GM23248 (cell line): ENCODE results near the gene HCN2. TPM values are rescaled to one million over a fixed set of nuclear protein-coding genes. Genes with fewer than 3 reads are reported as not detected.

Experiments used
- DNase-seq: peaks from one replicate; pipeline ENCODE4 v3.0.0-alpha.2; 2015
- H2AFZ ChIP-seq: fragments of 200-600 bp; sonication (generic); 2 replicates; pipeline ENCODE4 v1.6.1; 2016; ENCODE audit warnings: antibody characterized with exemption
- H3F3A ChIP-seq: fragments of 200-600 bp; sonication (generic); 2 replicates; pipeline ENCODE4 v1.6.1; 2016; ENCODE audit warnings: mild to moderate bottlenecking, antibody characterized with exemption, mixed run types; ENCODE audit not compliant: insufficient read depth
- H3K27ac ChIP-seq: fragments of 200-600 bp; sonication (generic); 2 replicates; pipeline ENCODE4 v1.5.1; 2016; ENCODE audit warnings: mild to moderate bottlenecking
- H3K27me3 ChIP-seq: fragments of 200-600 bp; sonication (generic); replicated peaks from 2 replicates; pipeline ENCODE4 v1.6.1; 2016; ENCODE audit warnings: mild to moderate bottlenecking; ENCODE audit not compliant: insufficient read depth
- H3K36me3 ChIP-seq: fragments of 200-600 bp; sonication (generic); 2 replicates; pipeline ENCODE4 v1.6.1; 2016; ENCODE audit warnings: low read depth, mild to moderate bottlenecking
- H3K4me1 ChIP-seq: fragments of 200-600 bp; sonication (generic); 2 replicates; pipeline ENCODE4 v1.6.1; 2016; ENCODE audit warnings: mild to moderate bottlenecking; ENCODE audit not compliant: insufficient read depth
- H3K4me2 ChIP-seq: fragments of 200-600 bp; sonication (generic); one replicate; pipeline ENCODE4 v1.6.1; 2016; ENCODE audit warnings: mild to moderate bottlenecking; ENCODE audit not compliant: unreplicated experiment
- H3K4me3 ChIP-seq: fragments of 200-600 bp; sonication (generic); 2 replicates; pipeline ENCODE4 v1.5.1; 2016; ENCODE audit warnings: mild to moderate bottlenecking
- H3K79me2 ChIP-seq: fragments of 200-600 bp; sonication (generic); 2 replicates; pipeline ENCODE4 v1.6.1; 2016; ENCODE audit warnings: mild to moderate bottlenecking; ENCODE audit not compliant: insufficient read depth
- H3K9ac ChIP-seq: fragments of 200-600 bp; sonication (generic); 2 replicates; pipeline ENCODE4 v1.6.1; 2016; ENCODE audit warnings: mild to moderate bottlenecking
- H3K9me2 ChIP-seq: fragments of 200-600 bp; sonication (generic); 2 replicates; pipeline ENCODE4 v1.6.1; 2016; ENCODE audit warnings: mixed run types, mild to moderate bottlenecking, moderate library complexity; ENCODE audit not compliant: insufficient read depth
- H3K9me3 ChIP-seq: fragments of 200-600 bp; sonication (generic); one replicate; pipeline ENCODE4 v1.6.1; 2017; ENCODE audit warnings: low read depth
- H4K20me1 ChIP-seq: fragments of 200-600 bp; sonication (generic); 2 replicates; pipeline ENCODE4 v1.6.0; 2016; ENCODE audit not compliant: insufficient read depth
- EZH2 ChIP-seq: fragments of 200-600 bp; sonication (generic); IDR thresholded peaks from 2 replicates; pipeline ENCODE4 v1.6.1; 2018; ENCODE audit warnings: antibody characterized with exemption, mild to moderate bottlenecking; ENCODE audit not compliant: insufficient read depth, poor library complexity, severe bottlenecking
- EZH2phosphoT487 ChIP-seq: fragments of 200-600 bp; sonication (generic); IDR thresholded peaks from 2 replicates; pipeline ENCODE4 v1.6.1; 2018; ENCODE audit warnings: antibody characterized with exemption, moderate library complexity, mild to moderate bottlenecking, low read depth; ENCODE audit not compliant: insufficient read depth
- WGBS, 2 experiments: methylation state at CpG; one replicate each; pipeline ENCODE4 v1.1.6; 2015 to 2017; ENCODE audit warnings: low lambda C conversion rate in 2 of 2, low coverage in 1 of 2; ENCODE audit errors: missing lambda C conversion rate in 2 of 2; 5-methylcytosine and 5-hydroxymethylcytosine counted together
- in situ Hi-C: fragments of 300-500 bp; cut with MboI; formaldehyde crosslinking; loops from 2 replicates; pipeline ENCODE4 v1.15.0; 2020
- polyA plus RNA-seq: library from polyadenylated mRNA; unstranded; fragments of >200 nt; fragmentation: Nextera tagmentation; extraction: Ambion mirVana; gene quantifications from 2 replicates; pipeline ENCODE4 v1.2.1, GENCODE V29; 2016
- total RNA-seq: library from RNA; depleted of rRNA; stranded (reverse); fragments of >200 nt; shearing (Covaris generic); gene quantifications from 2 replicates; pipeline ENCODE4 v1.2.3, GENCODE V29; 2014

HCN2 gene
- total and polyA plus RNA-seq, 2 experiments from 2014 or later, result 0.14 to 3.1 TPM

DNA sequence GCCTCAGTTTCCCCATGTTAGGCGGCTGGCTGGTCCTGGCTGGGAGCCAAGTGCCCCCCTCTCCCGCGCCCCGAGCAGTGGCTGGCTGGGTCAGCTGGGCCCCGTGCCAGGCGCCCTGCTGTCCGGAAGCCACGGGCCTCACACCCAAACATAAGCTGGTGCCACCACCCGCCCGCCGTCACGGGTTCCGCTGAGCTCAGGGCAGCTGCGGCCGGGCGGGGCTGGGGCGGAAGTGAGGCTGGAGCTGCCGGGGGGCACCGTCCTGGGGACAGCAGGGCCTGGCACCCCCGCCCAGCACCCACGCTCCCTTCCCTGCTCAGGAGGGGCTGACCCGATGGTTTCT lies 19.3 kb downstream of the HCN2 start:
- no peak for DNase-seq

DNA sequence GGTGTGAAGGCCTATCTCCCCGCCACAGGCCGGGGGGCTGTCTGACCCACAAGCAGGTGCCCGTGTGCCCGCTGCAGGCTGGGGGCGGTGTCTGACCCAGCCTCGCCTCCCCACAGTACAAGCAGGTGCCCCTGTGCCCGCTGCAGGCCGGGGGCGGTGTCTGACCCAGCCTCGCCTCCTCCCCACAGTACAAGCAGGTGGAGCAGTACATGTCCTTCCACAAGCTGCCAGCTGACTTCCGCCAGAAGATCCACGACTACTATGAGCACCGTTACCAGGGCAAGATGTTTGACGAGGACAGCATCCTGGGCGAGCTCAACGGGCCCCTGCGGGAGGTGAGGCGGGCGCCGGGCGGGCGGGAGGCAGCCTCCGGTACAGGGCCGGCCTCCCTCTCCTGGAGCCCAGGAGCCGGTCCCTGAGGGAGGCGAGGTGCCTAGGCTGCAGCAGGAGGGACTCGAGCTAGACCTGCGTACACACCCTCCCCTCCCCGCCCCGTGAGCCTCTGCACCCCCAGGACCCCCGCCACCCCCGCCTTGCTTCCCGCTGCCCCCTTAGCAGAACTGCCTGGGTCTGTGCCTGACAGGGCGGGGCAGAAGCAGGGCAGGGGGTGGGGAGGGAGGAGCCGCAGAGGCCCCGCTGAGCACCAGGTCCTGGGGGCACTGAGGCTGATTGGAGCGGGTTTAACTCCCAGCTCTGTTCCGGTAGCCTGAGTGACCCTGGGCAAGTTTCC lies 20.6 kb downstream of the HCN2 start:
- no peak overlapping the region for H3K4me3 ChIP-seq
- H3K27ac ChIP-seq, result peak overlapping the region; percentile 85
- WGBS, 2 experiments, result 51 to 60% methylated on average over 18 to 36 of the region's 38 CpGs
- TF ChIP-seq EZH2 (no peak), EZH2phosphoT487 (no peak)
- H3K9me3 ChIP-seq, result no peaks in the 10 kb centered on the region
- H3K9ac ChIP-seq, result peak overlapping the region; percentile 65; the same call in 1 of the 2 replicates
- no peaks in the 10 kb centered on the region for H3K79me2 ChIP-seq
- no peaks in the 10 kb centered on the region for H3K36me3 ChIP-seq
- peaks cover 6% of the 10 kb centered on the region for H3F3A ChIP-seq
- in situ Hi-C loops, result no loop called here
- H3K4me2 ChIP-seq, result peak overlapping the region; percentile 51
- H4K20me1 ChIP-seq, result no peaks in the 10 kb centered on the region
- H3K9me2 ChIP-seq, result no peaks in the 10 kb centered on the region
- H2AFZ ChIP-seq, result peak overlapping the region; percentile 39; the same call in 1 of the 2 replicates
- H3K27me3 ChIP-seq, result no peaks in the 10 kb centered on the region
- no peak for DNase-seq
- H3K4me1 ChIP-seq, result peaks cover 15% of the 10 kb centered on the region

More for the DNA sequence above, 19.3 kb downstream of the HCN2 start:
- H3K4me1 ChIP-seq, result peaks cover 15% of the 10 kb centered on the region
- H3K27me3 ChIP-seq, result no peaks in the 10 kb centered on the region
- peaks cover 6% of the 10 kb centered on the region for H3F3A ChIP-seq
- WGBS, 2 experiments, result 52 to 68% methylated on average over 15 to 17 of the region's 22 CpGs
- H3K9me2 ChIP-seq, result no peaks in the 10 kb centered on the region
- H3K4me2 ChIP-seq, result no peak overlapping the region
- in situ Hi-C loops, result no loop called here
- H3K79me2 ChIP-seq, result no peaks in the 10 kb centered on the region
- no peaks in the 10 kb centered on the region for H4K20me1 ChIP-seq
- no peak overlapping the region for H3K27ac ChIP-seq
- no peak overlapping the region for H3K9ac ChIP-seq
- H2AFZ ChIP-seq, result no peak overlapping the region
- TF ChIP-seq EZH2 (no peak), EZH2phosphoT487 (no peak)
- no peak overlapping the region for H3K4me3 ChIP-seq
- H3K9me3 ChIP-seq, result no peaks in the 10 kb centered on the region
- H3K36me3 ChIP-seq, result no peaks in the 10 kb centered on the region

DNA sequence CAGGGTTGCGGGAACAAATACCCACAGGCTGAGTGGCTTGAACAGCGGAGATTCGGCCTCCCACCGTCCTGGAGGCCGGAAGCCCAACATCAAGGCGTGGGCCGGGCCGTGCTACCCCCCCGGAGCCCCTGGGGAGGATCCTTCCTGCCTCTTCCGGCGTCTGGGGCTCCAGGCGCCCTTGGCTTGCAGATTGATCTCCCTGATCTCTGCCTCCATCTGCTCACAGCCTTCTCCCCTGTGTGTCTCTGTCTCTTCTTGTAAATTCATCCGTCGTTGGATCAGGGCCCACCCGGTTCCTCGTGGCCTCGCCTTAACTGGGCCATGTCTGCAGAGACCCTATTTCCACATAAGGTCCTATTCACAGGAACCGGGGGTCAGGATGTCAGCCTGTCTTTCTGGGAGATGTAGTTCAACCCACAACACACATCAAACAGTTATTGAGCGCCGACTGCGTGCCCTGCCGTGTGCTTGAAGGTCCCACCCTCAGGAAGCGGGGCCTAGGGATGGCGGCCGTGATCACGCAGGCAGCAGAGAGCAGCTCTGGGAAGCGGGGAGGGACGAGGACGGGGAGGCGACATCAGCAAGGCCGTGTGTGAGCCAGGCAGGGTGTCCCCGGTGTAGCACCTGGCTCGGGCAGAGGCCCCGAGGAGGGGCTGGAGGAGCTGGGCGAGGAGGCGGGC lies 21.3 kb downstream of the HCN2 start:
- no peaks in the 10 kb centered on the region for H3K9me3 ChIP-seq
- H3K27me3 ChIP-seq, result no peaks in the 10 kb centered on the region
- peak overlapping the region; percentile 39; the same call in 1 of the 2 replicates for H2AFZ ChIP-seq
- H3K79me2 ChIP-seq, result no peaks in the 10 kb centered on the region
- H3K9me2 ChIP-seq, result no peaks in the 10 kb centered on the region
- H3F3A ChIP-seq, result peaks cover 6% of the 10 kb centered on the region
- in situ Hi-C loops, result no loop called here
- TF ChIP-seq EZH2 (no peak), EZH2phosphoT487 (no peak)
- peak; percentile 81 for DNase-seq
- peak overlapping the region; percentile 65 for H3K9ac ChIP-seq
- no peaks in the 10 kb centered on the region for H3K36me3 ChIP-seq
- peak overlapping the region; percentile 22; the same call in 1 of the 2 replicates for H3K4me3 ChIP-seq
- H3K4me2 ChIP-seq, result peak overlapping the region; percentile 51
- H3K27ac ChIP-seq, result peak overlapping the region; percentile 85
- 33 to 34% methylated on average over 30 to 35 of the region's 36 CpGs for WGBS, 2 experiments
- peaks cover 15% of the 10 kb centered on the region for H3K4me1 ChIP-seq
- no peaks in the 10 kb centered on the region for H4K20me1 ChIP-seq

DNA sequence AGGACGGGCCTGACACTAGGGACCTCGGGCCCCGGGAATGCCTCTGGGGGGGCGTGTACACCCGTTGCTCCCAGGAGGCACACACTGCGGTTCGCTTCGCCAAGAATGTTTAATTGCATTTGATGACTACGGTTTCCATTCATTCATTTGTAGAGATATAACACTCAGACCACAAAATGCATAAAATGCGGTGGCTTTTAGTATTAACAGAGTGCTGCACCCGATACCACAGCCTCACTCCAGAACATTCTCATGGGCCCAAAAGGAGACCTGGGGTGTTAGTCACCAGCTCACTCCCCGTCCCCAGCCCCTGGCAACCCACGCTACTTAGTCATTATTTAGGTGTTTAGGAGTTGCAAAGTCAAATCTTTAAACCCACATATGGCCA lies 21.8 kb downstream of the HCN2 start:
- no peaks in the 10 kb centered on the region for H3K27me3 ChIP-seq
- H3K4me2 ChIP-seq, result peak overlapping the region; percentile 51

More for the DNA sequence above, 21.8 kb downstream of the HCN2 start:
- peaks cover 6% of the 10 kb centered on the region for H3F3A ChIP-seq
- H2AFZ ChIP-seq, result no peak overlapping the region
- 4 to 5% methylated on average over 12 to 13 of the region's 13 CpGs for WGBS, 2 experiments
- TF ChIP-seq EZH2, result no peak
- peak; percentile 76; the same call in 1 of the 2 replicates for TF ChIP-seq EZH2phosphoT487
- in situ Hi-C loops, result no loop called here
- H3K9me3 ChIP-seq, result no peaks in the 10 kb centered on the region
- peak; percentile 98 for DNase-seq
- no peaks in the 10 kb centered on the region for H3K36me3 ChIP-seq
- H3K4me1 ChIP-seq, result peaks cover 15% of the 10 kb centered on the region
- H3K9me2 ChIP-seq, result no peaks in the 10 kb centered on the region
- H3K4me3 ChIP-seq, result no peak overlapping the region
- H4K20me1 ChIP-seq, result no peaks in the 10 kb centered on the region
- peak overlapping the region; percentile 85 for H3K27ac ChIP-seq
- no peaks in the 10 kb centered on the region for H3K79me2 ChIP-seq
- peak overlapping the region; percentile 65 for H3K9ac ChIP-seq
